IPS-NIHi11 (cell line): ENCODE measurements around the gene FCHO1.
A peak's percentile ranks its signal among the peaks of the same experiment; 100 is the strongest.

Source experiments
- DNase-seq: peaks from one replicate; pipeline ENCODE4 v3.0.0; 2012; ENCODE audit warnings: mixed read lengths, low spot score

FCHO1 gene

DNA sequence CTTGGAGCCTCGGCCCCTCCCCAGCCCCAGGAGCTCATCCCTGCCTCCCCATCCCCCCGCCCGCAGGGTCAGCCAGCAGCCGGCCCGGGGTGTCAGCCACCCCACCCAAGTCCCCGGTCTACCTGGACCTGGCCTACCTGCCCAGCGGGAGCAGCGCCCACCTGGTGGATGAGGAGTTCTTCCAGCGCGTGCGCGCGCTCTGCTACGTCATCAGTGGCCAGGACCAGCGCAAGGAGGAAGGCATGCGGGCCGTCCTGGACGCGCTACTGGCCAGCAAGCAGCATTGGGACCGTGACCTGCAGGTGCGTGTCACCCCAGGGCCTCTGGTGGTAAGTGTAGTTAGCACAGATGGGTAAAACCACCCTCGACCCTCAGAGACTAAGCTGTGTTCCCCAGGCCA is 18.1 kb upstream of the FCHO1 start:
- no peak for DNase-seq

DNA sequence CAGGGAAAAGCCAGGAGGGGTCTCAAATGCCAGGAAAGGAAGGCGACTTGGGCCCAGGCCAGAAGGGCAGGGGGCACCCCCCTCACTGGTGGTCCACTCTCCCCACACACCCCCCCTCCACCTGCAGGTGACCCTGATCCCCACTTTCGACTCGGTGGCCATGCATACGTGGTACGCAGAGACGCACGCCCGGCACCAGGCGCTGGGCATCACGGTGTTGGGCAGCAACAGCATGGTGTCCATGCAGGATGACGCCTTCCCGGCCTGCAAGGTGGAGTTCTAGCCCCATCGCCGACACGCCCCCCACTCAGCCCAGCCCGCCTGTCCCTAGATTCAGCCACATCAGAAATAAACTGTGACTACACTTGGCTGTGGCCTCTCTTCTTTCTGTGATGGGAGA is 17.1 kb upstream of the FCHO1 start:
- no peak for DNase-seq

DNA sequence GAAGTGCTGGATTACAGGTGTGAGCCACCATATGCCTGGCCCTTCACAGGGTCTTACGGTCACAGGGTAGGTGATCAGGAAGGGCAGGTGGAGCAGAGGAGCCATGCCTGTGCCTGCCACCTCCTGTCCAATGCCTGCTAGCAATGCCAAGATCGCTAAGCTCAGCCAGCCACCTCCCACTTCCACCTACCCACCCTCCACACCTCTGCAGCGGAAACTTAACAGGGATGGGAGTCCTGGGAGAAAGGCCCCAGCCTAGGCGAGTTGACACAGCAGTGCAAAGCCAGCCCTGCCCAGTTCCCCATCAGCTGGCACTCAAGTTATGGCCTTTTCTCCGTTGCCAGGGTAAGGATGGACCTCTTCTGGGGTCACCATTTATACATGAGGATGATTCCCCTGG is 15.9 kb upstream of the FCHO1 start:
- no peak for DNase-seq

DNA sequence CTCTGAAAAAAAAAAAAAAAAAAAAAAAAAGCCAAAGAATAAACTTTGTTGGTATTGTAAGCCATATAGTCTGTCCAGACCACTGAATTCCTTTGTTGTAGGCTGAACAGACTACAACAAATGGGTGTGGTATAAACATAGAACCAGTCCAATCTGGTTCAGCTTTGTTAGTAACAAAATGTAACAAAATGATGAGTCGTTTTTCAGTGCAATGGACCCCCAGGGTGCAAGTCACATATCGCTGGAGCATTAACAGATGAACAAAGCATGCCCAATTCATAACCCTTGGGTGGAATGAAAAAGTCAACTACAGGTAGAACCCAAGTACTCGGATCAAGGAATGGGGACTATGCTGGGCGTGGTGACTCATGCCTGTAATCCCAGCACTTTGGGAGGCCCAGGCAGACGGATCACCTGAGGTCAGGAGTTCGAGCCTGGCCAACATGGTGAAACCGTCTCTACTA is 13.6 kb upstream of the FCHO1 start:
- DNase-seq, result no peak

DNA sequence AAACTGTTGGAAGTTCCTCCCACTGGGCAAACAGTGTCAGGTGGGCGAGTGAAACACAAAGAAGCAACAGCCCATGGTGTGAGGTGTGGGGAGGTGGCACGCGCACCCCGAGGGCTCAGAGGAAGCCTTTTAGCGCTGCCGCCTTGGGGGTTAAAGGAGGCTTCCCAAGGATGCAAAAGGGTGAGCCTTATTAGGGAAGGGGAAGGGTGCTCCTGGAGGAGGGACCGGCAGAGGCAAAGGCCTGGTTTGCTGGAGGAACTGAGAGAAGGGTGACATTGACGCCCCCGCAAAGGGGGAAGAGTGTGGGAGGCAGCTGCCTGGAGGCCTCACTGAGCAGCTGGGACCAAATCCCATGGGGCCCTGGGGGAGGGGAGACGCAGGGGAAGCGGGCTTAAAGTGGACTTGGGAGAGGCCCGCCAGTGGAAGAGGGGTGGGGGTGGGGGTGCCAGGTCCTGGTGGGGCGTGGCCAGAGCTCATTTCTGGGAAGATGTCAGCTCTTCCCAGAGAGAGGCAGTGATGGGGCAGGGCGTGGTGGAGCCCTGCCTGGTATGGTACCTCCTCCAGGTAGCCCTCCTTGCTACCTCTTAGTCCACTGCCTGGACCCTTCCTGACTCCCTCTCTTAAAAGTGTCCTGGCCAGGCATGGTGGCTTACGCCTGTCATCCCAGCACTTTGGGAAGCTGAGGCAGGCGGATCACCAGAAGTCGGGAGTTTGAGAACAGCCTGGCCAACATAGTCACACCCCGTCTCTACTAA is 12.0 kb upstream of the FCHO1 start:
- peak; percentile 44 for DNase-seq

GRCh38 chr19:17741456-17741855 is 9.8 kb upstream of the FCHO1 start:
- DNase-seq, result no peak

DNA sequence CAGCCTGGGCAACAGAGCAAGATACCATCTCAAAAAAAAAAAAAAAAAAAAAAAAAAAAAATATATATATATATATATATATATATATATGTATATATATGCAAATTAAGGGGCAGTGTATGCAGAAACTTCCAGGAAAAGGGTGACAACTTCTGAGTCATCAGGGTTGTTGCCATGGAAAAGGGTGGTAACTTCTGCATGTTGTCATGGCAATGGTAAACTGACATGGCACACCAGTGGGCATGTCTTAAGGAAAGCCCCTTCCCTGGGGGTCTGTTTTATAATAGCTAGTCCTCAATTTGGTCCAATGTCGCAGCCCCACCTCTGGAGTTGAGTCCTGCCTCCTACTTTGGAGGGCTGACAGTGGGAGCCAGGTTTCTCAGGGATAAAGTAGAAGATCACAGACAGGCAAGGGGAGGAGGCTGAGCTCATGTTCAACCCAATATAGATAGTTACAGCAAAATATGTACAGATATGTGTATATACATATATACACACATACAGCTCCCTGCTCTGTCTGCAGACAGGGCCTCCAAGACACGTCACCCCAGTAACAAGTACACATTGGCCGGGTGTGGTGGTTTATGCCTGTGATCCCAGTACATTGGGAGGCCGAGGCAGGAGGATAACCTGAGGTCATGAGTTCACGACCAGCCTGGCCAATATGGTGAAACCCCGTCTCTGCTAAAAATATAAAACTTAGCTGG is 7.2 kb upstream of the FCHO1 start:
- DNase-seq, result no peak

- peak; percentile 99 for DNase-seq
Observed at GRCh38 chr19:17747205-17748098, 3.8 kb upstream of the FCHO1 start.

GRCh38 chr19:17748884-17749638 is 2.2 kb upstream of the FCHO1 start:
- no peak for DNase-seq

GRCh38 chr19:17749912-17750317 is 1.4 kb upstream of the FCHO1 start:
- DNase-seq, result no peak

- no peak for DNase-seq
Observed at GRCh38 chr19:17751912-17752273, 616 bp downstream of the FCHO1 start.

DNA sequence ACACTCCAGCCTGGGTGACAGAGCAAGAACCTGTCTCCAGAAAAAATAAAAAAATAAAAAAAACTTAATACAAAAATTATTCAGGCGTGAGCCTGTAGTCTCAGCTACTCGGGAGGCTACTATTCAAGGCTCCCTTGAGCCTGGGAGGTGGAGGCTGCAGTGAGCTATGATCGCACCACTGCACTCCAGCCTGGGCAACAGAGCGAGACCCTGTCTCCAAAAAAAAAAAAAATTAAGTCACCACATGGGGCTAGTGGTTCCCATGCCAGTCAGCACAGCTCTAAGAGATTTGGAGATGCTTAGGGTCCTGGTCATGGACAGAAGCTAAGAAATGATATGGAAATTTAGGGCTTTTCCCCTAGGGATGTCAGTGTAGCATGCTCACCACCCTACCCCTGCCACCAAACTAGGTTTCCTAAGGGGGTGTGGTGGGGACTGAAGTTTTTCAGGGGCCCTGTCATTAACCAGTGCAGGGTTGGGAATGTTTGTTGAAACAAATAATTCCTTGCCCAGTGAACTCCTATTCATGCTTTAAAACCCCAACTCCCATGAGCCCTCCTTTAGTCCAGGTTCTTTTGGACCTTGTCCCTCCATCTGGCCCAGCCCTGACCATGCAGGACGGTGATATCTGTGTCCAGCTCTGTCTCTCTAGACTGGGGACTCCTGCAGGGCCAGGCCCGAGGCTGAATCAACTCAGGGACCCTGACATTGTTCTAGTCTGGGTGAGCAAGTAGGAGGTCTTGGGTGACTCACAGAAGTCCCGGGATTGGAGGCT is 1.8 kb downstream of the FCHO1 start:
- DNase-seq, result no peak

- DNase-seq, result no peak
Observed at GRCh38 chr19:17753976-17754375, 2.7 kb downstream of the FCHO1 start.

DNA sequence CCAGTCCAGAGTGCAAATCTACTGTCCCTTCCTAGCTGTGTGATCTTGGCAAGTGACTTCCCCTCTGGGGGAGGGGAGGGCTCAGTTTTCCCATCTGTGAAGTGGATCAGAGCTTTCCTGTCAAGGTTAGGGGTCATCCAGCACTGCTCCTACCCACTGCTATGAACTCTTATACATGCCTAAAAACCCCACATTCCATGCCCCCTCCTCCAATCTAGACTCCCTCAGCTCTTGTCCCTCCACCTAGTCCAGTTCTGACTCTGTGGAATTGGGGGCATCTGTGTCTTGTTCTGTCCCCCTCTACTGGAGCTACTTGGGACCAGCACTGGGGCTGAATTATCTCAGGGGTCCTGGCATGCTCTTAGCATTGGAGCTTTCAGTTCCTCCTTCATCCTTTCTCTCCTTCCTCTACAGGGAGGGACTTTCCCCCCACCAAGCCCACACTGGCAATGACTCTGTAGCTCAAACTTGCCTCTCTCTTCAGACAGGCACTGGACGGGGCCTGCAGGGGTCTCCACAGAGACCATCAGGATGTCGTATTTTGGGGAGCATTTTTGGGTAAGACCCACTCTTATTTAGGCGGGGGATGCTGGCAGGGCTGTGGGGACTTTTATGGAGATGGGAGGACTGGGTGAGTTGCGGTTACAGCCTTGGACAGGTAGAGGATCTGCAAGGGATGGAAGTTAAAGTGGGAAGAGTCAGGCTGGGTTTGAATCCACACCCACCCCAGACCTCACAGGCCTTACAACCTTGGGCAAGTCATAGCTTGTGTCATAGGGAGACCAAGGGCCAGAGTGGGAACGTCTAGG is 3.6 kb downstream of the FCHO1 start:
- no peak for DNase-seq

DNA sequence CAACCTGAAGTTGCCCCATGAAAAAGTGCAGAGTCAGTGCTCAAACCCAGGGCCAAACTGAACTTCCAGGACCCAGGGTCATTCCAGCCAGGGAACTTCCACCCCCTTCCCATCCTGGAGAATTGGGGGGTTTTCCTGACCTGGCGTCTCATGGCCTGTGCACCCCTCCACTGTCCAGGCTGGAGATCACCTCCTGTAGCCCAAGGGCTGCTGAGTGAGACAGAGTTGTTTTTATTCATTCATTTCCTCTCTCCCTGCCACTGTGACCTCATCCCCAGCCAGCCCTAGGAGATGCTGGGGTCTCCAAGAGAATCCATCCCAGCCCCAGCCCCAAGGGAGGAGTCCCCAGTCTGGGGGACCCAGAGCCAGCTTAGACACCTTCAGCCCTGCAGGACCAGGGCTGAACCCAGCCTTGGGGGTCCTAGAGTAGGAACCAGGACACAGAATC is 4.2 kb downstream of the FCHO1 start:
- no peak for DNase-seq

DNA sequence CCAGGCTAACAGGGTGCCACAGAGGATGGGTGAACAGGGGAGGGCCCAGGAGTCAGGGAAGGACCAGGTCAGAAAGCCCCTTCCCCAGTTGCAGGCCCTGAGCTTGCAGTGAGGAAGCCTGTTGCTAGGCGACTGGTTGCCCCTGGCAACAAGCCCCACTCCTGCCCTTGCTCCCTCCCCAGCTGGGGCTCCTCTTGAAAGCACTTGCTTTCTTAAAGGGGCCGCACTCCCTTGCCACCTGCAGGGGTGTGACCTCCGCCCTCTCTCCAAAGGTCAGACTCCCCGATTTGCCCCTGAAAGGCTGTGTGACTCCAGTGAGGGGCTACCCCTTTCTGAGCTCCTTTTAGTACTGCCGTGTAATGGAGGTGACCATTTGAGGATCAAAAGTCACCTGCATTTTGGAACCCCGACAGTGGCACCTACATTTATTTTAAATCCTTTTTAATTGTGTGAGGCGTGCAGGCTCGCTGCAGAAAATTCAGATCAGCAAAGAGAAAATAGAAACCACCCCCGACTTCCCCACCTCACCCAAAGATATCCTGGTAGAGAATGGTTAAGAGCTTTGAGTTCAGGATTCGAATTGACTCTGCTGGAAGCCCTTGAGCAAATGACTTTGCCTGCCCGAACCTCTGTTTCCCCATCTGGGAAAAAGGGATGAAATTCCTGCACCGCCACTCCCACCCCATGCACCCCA is 4.8 kb downstream of the FCHO1 start:
- DNase-seq, result peak; percentile 85

DNA sequence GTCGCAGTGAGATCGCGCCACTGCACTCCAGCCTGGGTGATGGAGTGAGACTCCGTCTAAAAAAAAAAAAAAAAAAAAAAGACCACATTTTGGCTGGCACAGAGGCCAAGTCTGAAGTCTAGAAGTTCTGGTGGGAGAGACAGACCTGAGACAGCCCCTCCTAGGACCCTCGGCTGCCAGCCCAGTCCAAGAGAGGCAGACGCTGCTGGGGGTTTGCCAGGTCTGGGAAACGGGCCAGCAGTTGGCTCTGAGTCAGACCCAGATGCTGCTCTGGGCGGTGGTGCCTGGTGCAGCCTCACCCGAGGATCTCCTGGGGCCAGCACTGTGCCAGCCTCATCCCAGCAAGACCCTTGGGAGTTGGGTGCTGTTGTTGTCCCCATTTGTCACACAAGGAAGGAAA is 5.8 kb downstream of the FCHO1 start:
- no peak for DNase-seq

- DNase-seq, result no peak
Observed at GRCh38 chr19:17758515-17758914, 7.2 kb downstream of the FCHO1 start.

DNA sequence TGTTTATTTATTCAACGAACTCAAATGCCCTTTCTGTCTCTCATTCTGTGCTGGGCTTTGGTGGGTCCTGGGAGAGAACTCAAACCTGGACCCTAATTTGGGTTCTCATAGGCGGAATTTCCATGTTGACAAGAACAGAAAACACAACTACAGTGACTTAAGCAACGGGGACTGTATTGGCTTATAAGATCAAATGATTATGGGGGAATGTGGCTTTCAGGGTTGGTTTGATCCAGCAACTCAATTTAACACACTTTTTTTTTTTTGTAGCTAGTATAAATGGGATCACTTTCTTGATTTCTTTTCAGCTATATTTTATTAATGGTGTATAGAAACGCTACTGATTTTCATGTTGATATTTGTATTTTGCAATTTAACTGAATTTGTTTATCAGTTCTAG is 9.9 kb downstream of the FCHO1 start:
- no peak for DNase-seq
